Islet of Langerhans (tissue), 1 donor: Measurements from ENCODE around the gene NUDT8.
"Not testable (repeated sequence)": the region's sequence is repeated elsewhere in the genome, so short reads cannot be mapped to it uniquely, and the experiment has no call there.

Experiments
- FAIRE-seq: peaks from one replicate; lab custom pipeline; 2011; peaks lifted over from hg19 to GRCh38; lab: Jason Lieb, UNC

NUDT8 gene

DNA sequence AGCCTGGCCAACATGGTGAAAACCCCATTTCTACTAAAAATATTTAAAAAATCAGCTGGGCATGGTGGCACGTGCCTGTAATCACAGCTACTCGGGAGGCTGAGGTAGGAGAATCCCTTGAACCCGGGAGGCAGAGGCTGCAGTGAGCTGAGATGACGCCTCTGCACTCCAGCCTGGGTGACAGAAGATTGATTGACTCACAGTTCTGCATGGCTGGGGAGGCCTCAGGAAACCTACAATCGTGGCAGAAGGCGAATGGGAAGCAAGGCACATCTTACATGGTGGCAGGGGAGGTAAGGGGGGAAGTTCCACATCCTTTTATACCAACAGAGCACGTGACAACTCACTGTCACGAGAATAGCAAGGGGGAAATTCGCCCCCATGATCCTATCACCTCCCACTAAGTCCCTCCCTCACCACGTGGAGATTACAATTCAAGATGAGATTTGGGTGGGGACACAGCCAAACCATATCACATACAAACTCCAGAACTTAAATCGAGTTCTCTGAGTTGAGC lies 40.8 kb downstream of the NUDT8 start:
- not testable (repeated sequence) for FAIRE-seq

DNA sequence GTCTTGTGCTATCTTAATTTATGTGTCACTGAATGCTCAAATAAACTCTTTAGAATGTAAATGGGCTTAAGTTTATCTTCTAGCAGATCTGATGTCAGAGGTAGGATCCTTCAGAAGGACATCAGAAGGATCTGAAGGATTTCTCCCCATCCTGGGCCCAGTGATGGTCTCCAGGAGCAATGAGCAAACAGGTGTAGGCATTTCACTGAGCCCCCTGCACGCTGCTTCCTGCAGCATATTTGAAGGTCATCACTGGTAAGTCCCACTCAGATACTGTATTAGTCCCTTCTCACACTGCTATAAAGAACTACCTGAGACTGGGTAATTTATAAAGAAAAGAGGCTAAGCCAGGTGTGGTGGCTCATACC lies 41.6 kb downstream of the NUDT8 start:
- FAIRE-seq = no peak

DNA sequence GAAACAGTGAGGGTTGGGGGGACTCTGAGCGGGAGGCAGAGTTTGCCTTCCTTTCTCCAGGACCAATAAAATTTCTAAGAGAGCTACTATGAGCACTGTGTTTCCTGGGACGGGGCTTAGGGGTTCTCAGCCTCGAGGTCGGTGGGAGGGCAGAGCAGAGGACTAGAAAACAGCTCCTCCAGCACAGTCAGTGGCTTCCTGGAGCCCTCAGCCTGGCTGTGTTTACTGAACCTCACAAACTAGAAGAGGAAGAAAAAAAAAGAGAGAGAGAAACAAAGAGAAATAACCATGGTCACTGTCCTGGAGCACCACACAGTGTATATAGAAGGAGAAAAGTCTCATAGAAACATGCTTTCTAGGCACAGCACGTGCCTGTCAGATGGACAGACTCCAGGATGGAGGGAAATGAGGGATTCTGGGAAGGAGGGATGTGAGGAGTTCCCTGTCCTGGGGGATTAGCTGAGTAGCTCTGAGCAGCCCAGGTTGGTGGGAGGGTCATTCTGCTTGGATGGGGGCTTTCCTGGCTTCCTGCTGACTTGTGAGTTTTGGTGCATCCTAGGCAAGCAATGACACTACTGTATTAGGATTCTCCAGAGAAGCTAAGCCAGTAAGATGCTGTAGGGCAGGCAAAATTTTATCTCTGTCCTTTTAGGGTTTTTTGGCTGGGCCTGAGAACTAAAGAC lies 43.0 kb downstream of the NUDT8 start:
- no peak for FAIRE-seq

DNA sequence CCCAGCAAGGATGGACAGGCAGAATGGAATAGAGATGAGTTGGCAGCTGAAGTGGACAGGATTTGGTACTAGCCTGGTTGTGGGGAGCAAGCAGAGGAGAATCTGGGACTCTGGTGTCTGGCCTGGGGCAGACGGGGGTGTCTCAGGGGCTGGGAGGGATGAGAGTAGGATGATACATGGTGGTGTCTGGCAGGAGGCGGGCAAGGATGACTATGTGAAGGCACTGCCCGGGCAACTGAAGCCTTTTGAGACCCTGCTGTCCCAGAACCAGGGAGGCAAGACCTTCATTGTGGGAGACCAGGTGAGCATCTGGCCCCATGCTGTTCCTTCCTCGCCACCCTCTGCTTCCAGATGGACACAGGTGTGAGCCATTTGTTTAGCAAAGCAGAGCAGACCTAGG lies 43.8 kb downstream of the NUDT8 start:
- no peak for FAIRE-seq

DNA sequence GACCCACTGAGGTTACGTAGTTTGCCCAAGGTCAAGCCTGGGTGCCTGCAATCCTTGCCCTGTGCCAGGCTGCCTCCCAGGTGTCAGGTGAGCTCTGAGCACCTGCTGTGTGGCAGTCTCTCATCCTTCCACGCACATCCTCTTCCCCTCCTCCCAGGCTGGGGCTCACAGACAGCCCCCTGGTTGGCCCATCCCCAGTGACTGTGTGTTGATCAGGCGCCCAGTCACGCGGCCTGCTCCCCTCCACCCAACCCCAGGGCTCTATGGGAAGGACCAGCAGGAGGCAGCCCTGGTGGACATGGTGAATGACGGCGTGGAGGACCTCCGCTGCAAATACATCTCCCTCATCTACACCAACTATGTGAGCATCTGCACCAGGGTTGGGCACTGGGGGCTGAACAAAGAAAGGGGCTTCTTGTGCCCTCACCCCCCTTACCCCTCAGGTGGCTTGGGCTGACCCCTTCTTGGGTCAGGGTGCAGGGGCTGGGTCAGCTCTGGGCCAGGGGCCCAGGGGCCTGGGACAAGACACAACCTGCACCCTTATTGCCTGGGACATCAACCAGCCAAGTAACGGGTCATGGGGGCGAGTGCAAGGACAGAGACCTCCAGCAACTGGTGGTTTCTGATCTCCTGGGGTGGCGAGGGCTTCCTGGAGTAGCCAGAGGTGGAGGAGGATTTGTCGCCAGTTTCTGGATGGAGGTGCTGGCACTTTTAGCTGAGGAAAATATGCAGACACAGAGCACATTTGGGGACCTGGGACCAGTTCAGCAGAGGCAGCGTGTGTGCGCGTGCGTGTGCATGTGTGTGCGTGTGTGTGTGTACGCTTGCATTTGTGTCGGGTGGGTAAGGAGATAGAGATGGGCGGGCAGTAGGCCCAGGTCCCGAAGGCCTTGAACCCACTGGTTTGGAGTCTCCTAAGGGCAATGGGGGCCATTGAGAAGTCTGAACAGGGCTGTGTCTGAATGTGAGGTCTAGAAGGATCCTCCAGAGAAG lies 44.6 kb downstream of the NUDT8 start:
- FAIRE-seq = no peak

DNA sequence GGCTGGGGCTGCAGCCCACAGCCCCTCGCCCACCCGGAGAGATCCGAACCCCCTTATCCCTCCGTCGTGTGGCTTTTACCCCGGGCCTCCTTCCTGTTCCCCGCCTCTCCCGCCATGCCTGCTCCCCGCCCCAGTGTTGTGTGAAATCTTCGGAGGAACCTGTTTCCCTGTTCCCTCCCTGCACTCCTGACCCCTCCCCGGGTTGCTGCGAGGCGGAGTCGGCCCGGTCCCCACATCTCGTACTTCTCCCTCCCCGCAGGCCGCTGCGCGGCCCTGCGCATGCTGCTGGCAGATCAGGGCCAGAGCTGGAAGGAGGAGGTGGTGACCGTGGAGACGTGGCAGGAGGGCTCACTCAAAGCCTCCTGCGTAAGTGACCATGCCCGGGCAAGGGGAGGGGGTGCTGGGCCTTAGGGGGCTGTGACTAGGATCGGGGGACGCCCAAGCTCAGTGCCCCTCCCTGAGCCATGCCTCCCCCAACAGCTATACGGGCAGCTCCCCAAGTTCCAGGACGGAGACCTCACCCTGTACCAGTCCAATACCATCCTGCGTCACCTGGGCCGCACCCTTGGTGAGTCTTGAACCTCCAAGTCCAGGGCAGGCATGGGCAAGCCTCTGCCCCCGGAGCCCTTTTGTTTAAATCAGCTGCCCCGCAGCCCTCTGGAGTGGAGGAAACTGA lies 45.4 kb downstream of the NUDT8 start:
- no peak for FAIRE-seq

DNA sequence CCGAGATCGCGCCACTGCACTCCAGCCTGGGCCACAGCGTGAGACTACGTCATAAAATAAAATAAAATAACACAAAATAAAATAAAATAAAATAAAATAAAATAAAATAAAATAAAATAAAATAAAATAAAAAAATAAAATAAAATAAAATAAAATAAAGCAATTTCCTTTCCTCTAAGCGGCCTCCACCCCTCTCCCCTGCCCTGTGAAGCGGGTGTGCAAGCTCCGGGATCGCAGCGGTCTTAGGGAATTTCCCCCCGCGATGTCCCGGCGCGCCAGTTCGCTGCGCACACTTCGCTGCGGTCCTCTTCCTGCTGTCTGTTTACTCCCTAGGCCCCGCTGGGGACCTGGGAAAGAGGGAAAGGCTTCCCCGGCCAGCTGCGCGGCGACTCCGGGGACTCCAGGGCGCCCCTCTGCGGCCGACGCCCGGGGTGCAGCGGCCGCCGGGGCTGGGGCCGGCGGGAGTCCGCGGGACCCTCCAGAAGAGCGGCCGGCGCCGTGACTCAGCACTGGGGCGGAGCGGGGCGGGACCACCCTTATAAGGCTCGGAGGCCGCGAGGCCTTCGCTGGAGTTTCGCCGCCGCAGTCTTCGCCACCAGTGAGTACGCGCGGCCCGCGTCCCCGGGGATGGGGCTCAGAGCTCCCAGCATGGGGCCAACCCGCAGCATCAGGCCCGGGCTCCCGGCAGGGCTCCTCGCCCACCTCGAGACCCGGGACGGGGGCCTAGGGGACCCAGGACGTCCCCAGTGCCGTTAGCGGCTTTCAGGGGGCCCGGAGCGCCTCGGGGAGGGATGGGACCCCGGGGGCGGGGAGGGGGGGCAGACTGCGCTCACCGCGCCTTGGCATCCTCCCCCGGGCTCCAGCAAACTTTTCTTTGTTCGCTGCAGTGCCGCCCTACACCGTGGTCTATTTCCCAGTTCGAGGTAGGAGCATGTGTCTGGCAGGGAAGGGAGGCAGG lies 46.2 kb downstream of the NUDT8 start, which contains the start of gene GSTP1:
Gene GSTP1, plus strand, starts transcription at position 566 of the 958 bp plus-strand sequence. Its CDS starts 32 bp downstream, at position 598.
- FAIRE-seq = no peak

DNA sequence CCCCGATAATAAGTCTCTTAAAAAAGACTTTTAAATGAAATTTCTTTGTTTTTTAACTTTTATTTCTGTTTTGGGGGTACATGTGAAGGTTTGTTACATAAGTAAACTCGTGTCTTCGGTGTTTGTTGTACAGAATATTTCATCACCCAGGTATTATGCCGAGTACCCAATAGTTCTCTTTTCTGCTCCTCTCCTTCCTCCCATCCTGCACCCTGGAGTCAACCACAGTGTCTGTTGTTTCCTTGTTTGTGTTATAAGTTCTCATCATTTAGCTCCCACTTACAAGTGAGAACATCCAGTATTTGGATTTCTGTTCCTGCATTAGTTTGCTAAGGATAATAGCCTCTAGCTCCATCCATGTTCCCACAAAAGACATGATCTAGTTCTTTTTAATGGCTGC lies 47.7 kb downstream of the NUDT8 start:
- FAIRE-seq = no peak

DNA sequence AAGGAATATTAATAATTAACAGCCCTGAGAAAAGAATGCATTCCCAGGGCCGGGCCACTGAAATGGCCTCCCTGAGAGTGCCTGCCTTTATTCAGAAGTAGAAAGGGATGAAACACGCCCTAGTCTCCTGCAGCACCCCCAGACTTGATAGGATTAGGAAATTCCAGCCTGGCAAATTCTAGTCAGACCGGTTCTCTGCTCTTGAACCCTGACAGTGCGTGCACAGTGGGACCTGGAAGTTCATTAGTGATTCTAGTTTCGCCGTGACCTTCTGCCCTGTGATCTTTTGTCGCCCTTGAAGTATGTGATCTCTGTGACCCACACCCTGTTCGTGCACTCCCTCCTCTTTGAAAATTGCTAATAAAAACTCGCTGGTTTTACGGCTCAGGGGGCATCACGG lies 48.3 kb downstream of the NUDT8 start:
- no peak for FAIRE-seq

DNA sequence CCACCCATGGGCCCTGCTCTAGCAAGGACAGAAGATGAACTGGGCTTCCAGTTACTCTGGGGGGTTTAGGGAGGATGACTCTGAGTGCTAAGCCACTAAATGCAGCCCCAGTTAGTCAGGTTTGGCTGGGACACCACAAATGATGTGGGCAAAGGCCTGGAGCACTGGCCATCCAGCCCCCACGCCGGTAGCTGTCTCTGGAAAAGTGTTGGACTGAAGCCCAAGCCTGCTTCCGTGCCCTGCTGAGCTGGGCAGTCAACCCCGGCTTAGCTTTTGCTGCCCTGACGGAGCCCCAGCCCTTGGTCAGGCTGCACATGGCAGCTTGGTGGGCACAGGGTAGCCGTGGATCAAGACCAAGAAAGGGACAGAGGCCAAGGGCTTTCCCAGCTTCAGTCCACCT lies 51.8 kb downstream of the NUDT8 start:
- FAIRE-seq = no peak
